ENCODE measurements around the gene WDR93. TPM values are rescaled to one million over a fixed set of nuclear protein-coding genes. Genes with fewer than 3 reads are reported as not detected.
A peak's percentile ranks its signal among the peaks of the same experiment; 100 is the strongest.

WDR93 gene
- total RNA-seq, 2 donors from 2014 or later: 0.24 to 0.64 TPM

DNA sequence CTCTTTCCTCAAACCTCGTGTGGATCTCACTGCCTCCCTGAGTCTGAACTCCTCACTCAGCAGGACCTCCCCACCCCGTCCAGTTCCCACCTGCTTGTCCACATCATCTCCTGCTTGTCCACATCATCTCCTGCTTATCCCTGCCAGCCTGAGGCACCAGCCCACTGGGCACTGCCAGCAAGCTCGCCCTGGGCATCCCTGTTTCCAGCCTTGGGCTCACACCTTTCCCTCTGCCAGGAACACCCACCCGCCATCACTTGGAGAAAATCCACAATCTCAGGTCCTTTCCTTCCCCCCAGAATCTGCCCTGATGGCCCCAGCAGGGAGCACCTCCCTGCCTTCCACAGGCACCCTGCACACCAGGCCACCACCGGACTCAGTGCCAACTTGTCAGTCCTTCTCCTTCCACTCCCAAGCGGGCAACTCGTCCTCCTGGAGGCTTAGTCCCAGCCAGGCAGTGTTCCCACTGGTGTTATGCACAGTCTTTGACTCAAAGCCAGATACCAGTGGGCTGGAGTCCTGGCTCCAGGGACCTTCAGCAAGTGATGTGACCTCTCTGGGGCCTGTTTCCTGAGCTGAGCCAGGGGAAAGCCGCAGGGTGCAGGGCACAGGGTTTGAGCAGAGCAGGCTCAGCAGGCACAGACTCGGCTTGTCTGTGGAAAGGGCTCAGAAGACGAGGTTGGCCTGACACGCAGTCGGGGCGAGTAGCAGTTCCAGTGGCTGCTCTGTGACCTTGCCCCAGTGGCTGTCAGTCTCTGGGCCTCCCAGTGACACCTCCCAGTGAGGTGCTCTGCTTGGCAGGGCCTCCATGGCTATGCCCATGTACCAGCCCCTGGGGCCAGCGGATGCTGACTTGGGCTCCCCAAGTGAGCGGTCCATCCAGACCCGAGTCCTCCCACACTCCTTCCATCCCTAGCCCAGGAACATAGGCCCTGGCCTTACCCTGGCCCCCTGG lies 76.0 kb downstream of the WDR93 start:
- Histone ChIP-seq H3K4me1 (ENCODE audit: control insufficient read depth, insufficient read depth, low read length) (no peaks in the 10 kb centered on the region), H3K9ac (ENCODE audit: extremely low read depth, low read length, poor library complexity, severe bottlenecking) (no peak overlapping the region), H3K4me3 (ENCODE audit: low read length) (no peak overlapping the region), H3K9me3 (ENCODE audit: control insufficient read depth, low read length) (no peaks in the 10 kb centered on the region), H3K27ac (ENCODE audit: low read depth, low read length) (no peak overlapping the region), H3K36me3 (ENCODE audit: control insufficient read depth, insufficient read depth, low read length) (no peaks in the 10 kb centered on the region), H3K27me3 (ENCODE audit: control insufficient read depth, insufficient read depth, low read length, poor library complexity, severe bottlenecking) (no peaks in the 10 kb centered on the region)
- H3K4me1 Mint-ChIP-seq: no peaks in the 10 kb centered on the region
- no peaks in the 10 kb centered on the region for H3K36me3 Mint-ChIP-seq (ENCODE audit: low read depth)
- H3K4me3 Mint-ChIP-seq: no peak overlapping the region
- no peak for TF ChIP-seq CTCF (conservative IDR thresholded peaks at IDR 0.05)
- no peaks in the 10 kb centered on the region for H3K9me3 Mint-ChIP-seq
- H3K27me3 Mint-ChIP-seq (ENCODE audit: insufficient read depth): peaks cover 29% of the 10 kb centered on the region
- DNase-seq: no peak
- H3K27ac Mint-ChIP-seq: peak overlapping the region; percentile 15
- WGBS, 2 experiments (ENCODE audit: insufficient coverage in 1 of 2, insufficient read length in 1 of 2): 93 to 98% methylated on average over 7 to 16 of the region's 16 CpGs

DNA sequence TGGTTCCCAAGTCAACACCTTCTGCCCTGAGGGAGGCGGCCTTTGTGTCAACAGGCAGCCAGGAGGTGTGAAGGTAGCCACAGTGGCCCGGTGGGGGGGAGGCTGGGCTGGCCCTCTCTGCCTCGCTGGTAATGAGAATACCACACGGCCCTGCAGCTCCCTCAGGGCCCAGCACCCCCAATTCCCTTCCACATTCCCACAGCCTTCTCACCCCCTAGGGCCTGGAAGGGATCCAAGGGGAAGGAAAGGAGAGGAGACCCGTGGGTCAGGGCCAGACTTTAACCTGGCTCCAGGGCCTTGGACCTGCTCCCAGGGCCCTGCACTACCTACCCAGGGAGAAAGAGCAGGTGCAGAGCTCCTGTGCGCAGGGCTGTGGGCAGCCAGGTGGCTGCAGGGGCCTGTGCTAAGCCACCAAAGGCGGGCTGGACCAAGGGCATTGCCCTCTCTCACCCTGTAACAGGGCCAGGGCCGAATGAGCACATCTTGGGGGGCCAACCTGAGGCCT lies 76.9 kb downstream of the WDR93 start:
- Mint-ChIP-seq H3K4me3 (no peak overlapping the region), H3K4me1 (no peaks in the 10 kb centered on the region), H3K9me3 (no peaks in the 10 kb centered on the region), H3K36me3 (ENCODE audit: low read depth) (no peaks in the 10 kb centered on the region), H3K27me3 (ENCODE audit: insufficient read depth) (peaks cover 24% of the 10 kb centered on the region), H3K27ac (no peak overlapping the region)
- Histone ChIP-seq H3K4me3 (ENCODE audit: low read length) (no peak overlapping the region), H3K4me1 (ENCODE audit: control insufficient read depth, insufficient read depth, low read length) (no peaks in the 10 kb centered on the region), H3K9me3 (ENCODE audit: control insufficient read depth, low read length) (no peaks in the 10 kb centered on the region), H3K27me3 (ENCODE audit: control insufficient read depth, insufficient read depth, low read length, poor library complexity, severe bottlenecking) (no peaks in the 10 kb centered on the region), H3K27ac (ENCODE audit: low read depth, low read length) (no peak overlapping the region), H3K36me3 (ENCODE audit: control insufficient read depth, insufficient read depth, low read length) (no peaks in the 10 kb centered on the region), H3K9ac (ENCODE audit: extremely low read depth, low read length, poor library complexity, severe bottlenecking) (no peak overlapping the region)
- peak; percentile 82 for DNase-seq
- 83 to 92% methylated on average over 2 to 8 of the region's 8 CpGs for WGBS, 2 experiments (ENCODE audit: insufficient coverage in 1 of 2, insufficient read length in 1 of 2)
- no peak for TF ChIP-seq CTCF (conservative IDR thresholded peaks at IDR 0.05)

- Mint-ChIP-seq H3K9me3 (no peaks in the 10 kb centered on the region), H3K27ac (no peak overlapping the region), H3K4me3 (no peak overlapping the region), H3K27me3 (ENCODE audit: insufficient read depth) (peaks cover 24% of the 10 kb centered on the region), H3K36me3 (ENCODE audit: low read depth) (no peaks in the 10 kb centered on the region), H3K4me1 (no peaks in the 10 kb centered on the region)
- 91 to 93% methylated on average over 7 of the region's 7 CpGs for WGBS, 2 experiments (ENCODE audit: insufficient coverage in 1 of 2, insufficient read length in 1 of 2)
- no peaks in the 10 kb centered on the region for H3K36me3 ChIP-seq (ENCODE audit: control insufficient read depth, insufficient read depth, low read length)
- H3K9ac ChIP-seq (ENCODE audit: extremely low read depth, low read length, poor library complexity, severe bottlenecking): no peak overlapping the region
- no peak overlapping the region for H3K27ac ChIP-seq (ENCODE audit: low read depth, low read length)
- no peak for DNase-seq
- H3K9me3 ChIP-seq (ENCODE audit: control insufficient read depth, low read length): no peaks in the 10 kb centered on the region
- no peaks in the 10 kb centered on the region for H3K27me3 ChIP-seq (ENCODE audit: control insufficient read depth, insufficient read depth, low read length, poor library complexity, severe bottlenecking)
- no peaks in the 10 kb centered on the region for H3K4me1 ChIP-seq (ENCODE audit: control insufficient read depth, insufficient read depth, low read length)
- no peak overlapping the region for H3K4me3 ChIP-seq (ENCODE audit: low read length)
- no peak for TF ChIP-seq CTCF (conservative IDR thresholded peaks at IDR 0.05)
Observed at GRCh38 chr15:89768071-89768500, 77.5 kb downstream of the WDR93 start.
